Tongue (tissue), 2 donors: Measurements from ENCODE around the gene FGL2. TPM values are rescaled to one million over a fixed set of nuclear protein-coding genes. Genes with fewer than 3 reads are reported as not detected.
A peak's percentile ranks its signal among the peaks of the same experiment; 100 is the strongest.
"Not testable (repeated sequence)": the region's sequence is repeated elsewhere in the genome, so short reads cannot be mapped to it uniquely, and the experiment has no call there.

Source experiments
- DNase-seq: peaks from one replicate; pipeline ENCODE4 v3.0.0-alpha.2; 2015
- total RNA-seq: library from RNA; depleted of rRNA; stranded (reverse); fragments of >200 nt; gene quantifications from one replicate; pipeline ENCODE4 v1.2.3, GENCODE V29; 2014

The FGL2 gene
- total RNA-seq, 1 donor from 2014 or later = 110 TPM

DNA sequence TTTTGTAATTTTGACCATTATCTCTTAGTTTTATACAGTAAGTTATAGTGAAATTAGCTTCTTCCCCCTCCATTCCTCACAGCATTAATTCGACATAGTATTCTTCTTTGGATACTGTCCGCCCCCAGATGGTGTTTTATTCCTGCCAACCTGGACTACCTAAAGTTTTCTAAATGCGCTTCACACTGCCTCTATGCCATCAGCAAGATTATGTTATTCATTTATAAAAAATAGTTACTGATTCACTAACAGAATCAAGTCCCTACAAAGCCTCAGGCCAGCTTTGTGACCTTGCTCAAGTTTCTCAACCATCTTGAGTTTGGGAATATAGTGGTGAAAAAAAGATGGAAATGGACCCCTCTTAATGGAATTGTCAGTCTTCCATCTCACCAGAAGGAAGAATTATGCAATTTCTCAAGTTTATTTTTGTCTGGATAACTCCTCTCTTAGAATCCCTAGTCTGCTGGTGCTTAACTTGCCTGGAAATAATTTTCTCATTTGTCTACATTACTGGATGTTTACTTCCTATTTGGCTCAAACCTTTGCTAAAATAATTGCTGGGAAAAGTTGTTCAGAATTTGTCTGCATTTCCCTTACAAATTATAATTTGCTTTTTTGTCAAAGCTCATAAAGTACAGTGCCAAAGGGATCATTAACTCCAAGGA, 16.7 kb upstream of the FGL2 start:
- no peak for DNase-seq

GRCh38 chr7:77209479-77210139, 10.0 kb upstream of the FGL2 start:
- DNase-seq = no peak

DNA sequence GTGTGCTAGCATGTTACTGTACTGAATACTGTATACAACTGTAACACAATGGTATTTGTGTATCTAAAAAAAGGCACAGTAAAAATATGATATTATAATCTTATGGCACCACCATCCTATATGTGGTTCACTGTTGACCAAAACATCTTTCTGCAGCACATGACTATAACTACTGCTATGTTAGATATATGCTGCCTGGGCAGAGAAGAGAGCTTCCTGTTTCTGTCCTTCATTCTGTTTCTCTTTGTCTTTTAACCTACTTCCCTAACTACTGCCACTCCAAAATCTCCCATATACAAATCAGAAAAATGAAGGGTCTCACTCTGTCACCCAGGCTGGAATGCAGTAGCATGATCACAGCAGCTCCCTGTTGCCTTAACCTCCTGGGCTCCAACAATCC, 8.8 kb upstream of the FGL2 start:
- no peak for DNase-seq

DNA sequence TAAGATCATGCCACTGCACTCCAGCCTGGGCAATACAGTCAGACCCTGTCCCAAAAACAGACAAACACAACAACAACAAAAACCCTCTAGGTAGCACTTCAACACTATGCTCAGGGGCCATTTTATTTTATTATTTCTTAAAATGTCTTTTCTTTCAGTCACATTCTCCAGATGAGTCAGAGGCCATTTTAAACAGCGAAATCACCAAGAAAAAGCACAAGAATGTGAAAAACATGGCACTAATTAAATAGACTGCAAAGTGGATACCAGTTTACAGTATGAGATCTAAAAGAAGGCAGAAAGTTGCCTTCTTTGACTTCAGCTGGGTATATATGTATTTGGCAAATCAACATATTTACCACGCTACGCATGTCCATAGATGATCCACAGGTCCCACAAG, 6.1 kb upstream of the FGL2 start:
- DNase-seq = no peak

- peak; percentile 81 for DNase-seq
These were observed 2.9 kb upstream of the FGL2 start for GRCh38 chr7:77202481-77202976.

DNA sequence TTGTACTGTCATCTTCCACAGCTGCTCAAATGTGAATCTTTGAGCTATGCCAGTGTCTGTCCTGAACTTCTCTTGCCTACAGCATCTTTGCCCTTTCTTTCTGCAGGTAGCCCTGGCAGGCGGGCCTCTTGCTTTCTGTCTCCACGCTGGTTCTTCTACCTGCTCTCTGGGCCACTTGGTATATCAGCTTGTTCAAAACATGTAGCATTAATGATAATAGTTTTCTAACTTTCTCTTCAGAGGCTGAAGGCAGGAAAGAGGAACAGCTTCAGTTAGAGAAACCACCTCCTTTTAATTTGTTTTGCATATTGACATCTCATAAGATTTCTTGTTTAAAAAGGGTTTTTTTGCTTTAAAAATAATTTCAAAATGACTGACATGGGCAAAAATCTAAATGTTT, 923 bp upstream of the FGL2 start:
- DNase-seq = no peak

- no peak for DNase-seq
These were observed 2.5 kb downstream of the FGL2 start for GRCh38 chr7:77197141-77197540.

DNA sequence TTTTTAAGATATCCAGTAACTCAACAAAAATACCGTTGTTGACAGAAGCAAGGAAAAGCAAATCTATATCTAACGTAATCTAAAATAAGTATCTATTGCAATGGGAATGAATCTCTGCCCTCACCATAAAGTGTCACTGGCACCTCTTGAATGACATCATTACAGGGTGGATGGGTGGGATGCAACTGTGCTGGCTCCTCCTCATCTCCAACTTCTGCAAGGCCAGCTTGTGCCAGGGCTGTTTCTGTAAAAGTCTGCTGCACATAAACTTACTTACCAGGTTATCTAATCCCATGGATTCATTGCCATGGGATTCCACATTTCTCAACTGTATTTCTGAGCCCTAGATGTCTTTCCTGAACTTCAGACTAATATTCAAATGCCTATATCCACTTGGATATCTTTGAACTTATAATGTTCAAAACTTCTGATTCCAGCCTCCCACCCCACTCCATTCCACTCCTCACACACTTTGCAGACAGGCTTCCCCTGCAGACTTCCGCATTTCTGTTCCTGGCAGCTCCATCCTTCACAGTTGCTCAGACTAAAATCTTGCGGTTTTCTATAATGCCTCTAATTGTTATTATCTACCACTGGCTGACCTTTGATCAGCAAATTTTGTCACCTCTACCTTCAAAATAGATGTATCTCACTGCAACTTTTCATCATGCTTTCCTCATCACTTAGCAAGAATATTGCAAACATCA, 10.7 kb downstream of the FGL2 start:
- no peak for DNase-seq

DNA sequence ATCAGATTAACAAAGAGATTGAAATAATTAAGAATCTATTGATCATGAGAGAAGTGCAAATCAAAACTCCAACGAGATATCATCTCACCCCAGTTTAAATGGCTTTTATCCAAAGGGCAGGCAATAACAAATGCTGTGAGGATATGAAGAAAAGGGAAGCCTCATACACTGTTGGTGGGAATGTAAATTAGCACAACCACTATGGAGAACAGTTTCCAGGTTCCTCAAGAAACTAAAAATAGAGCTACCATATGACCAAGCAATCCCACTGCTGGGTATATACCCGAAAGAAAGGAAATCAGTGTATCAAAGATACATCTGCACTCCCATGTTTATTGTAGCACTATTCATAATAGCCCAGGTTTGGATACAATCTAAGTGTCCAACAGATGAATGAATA, 13.8 kb downstream of the FGL2 start:
- no peak for DNase-seq

DNA sequence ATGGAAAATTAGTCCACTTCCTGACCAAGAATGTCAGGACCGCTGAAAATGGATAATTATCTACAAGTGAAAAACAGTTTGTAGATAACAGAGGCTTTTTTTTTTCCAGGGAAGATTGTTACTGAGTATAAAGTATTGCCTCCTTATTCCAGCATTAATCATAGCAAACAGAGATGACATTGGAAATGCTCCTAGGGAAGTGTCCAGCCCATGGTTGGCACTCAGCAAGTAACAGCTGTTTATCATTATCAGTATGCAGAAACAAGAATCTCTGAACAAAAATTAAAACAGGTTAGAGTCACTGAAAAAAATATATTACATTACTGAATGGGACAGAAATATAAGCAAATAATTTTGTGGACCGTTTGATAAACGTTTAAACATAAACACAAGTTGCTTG, 14.6 kb downstream of the FGL2 start:
- no peak for DNase-seq

GRCh38 chr7:77184463-77184862, 15.2 kb downstream of the FGL2 start:
- no peak for DNase-seq

- no peak for DNase-seq
These were observed 17.4 kb downstream of the FGL2 start for GRCh38 chr7:77182261-77182660.

GRCh38 chr7:77181734-77182133, 17.9 kb downstream of the FGL2 start:
- DNase-seq = no peak

- no peak for DNase-seq
These were observed 18.5 kb downstream of the FGL2 start for GRCh38 chr7:77181015-77181595.

- DNase-seq = not testable (repeated sequence)
These were observed 21.6 kb downstream of the FGL2 start for GRCh38 chr7:77178024-77178423.

DNA sequence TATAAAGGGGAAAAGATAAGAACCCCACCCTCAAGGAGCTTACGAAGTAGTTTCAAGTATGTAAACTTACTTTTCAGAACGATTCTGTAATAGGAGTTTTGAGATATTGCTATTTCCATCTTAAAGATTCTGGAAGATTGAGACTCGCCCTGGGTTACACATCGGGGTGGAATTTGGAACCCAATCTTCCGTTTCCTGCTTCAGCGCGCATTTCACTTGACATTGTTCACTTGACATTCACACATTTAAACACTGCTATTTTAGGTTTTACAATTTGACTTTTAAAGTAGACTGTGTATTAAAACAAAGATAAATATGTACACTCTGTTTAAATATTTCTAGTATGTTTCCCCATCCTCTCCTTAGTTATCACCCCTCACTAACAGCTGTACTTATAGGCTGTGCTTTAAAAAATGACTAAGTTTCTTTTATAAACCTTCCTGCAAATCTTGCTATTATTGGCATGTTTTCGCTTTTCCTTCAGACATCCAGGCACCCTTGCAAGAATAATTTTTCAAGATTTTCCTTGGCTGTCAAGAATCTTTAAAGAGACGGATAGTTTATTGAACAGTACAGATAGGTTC, 22.2 kb downstream of the FGL2 start:
- DNase-seq = not testable (repeated sequence)

DNA sequence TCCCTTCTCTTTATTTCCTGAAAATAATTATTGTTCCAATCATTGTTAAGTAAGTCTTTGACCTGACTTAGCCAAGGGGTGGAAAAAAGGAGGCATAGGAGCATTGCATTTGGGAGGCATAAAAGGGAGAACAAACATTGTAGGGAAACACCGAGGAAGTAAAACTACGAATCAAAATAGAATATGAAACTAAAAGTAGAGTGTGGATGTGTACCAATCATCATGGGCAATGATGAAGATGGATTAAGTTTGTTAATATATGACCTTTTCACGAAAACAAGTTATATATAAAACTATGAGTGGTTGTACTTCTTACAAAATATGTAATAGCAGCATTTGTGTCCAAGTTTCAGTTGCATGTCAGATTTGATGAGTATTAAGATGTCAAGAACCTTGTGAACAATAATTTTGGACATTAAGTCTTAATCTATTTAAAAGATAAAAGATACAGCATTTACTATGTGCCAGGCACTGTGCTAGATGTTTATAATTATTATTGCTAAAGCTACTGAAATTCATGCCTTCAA, 24.3 kb downstream of the FGL2 start:
- DNase-seq = not testable (repeated sequence)

DNA sequence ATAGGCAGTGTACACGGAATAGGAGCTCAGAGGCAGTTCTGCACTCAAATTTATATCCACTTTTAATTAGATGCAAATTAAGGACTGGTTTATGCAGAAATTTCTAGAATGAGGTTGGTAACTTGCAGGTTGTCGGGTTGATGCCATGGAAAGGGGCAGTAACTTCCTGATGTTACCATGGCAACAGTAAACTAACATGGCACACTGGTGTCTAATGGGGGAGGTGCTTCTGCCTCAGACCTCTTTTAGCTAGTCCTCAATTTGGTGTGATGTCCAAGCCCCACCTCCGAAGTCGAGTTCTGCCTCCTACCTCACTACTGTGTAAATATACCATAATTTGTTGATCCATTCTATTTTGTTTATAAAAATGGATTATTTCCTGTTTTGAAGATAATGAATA, 25.2 kb downstream of the FGL2 start:
- DNase-seq = not testable (repeated sequence)

- peak; percentile 17 for DNase-seq
These were observed 27.0 kb downstream of the FGL2 start for GRCh38 chr7:77172437-77173172.

DNA sequence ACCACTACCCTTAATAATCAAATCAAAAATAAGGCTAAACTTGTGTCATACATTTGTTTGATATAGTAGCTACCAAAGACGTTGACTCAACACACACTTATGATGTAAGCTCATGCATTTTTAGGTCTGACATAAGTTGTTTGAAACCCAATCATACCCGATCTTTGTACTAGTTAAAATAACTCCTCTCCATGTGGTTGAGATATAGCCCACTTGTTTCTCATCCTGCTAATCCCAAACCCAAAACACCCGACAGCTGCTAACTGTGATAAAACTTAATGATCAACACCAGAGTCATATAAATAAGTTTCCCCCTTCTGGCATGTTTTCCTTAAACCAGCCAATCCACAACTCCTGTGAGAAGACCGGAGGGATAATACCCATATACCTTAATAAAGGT, 28.5 kb downstream of the FGL2 start:
- not testable (repeated sequence) for DNase-seq

GRCh38 chr7:77157446-77157845, 42.2 kb downstream of the FGL2 start:
- DNase-seq = no peak

- DNase-seq = not testable (repeated sequence)
These were observed 42.6 kb downstream of the FGL2 start for GRCh38 chr7:77157034-77157433.
